H1 (cell line): ENCODE measurements around the gene TRABD2B. TPM values are rescaled to one million over a fixed set of nuclear protein-coding genes. Genes with fewer than 3 reads are reported as not detected.

Source experiments
- CTCF ChIA-PET: fragments of 300-600 bp; sonication (Branson Sonifier 250); formaldehyde crosslinking; loops from one replicate; lab custom pipeline; 2021; ENCODE audit not compliant: partially characterized antibody; lab: Charles Lee
- POLR2A ChIA-PET: fragments of 300-600 bp; sonication (Branson Sonifier 250); formaldehyde crosslinking; loops from one replicate; lab custom pipeline; 2021; ENCODE audit warnings: inconsistent platforms; ENCODE audit not compliant: partially characterized antibody; lab: Charles Lee
- DNase-seq, 2 experiments: peaks; one replicate each; pipeline versions ENCODE4 v3.0.0 to v3.0.0-alpha.2; 2010 to 2022; ENCODE audit warnings: low spot score in 2 of 2, low read depth in 1 of 2, mixed read lengths in 1 of 2
- FAIRE-seq: peaks from 2 replicates; lab custom pipeline; 2011; peaks lifted over from hg19 to GRCh38; lab: Jason Lieb, UNC
- H2AFZ ChIP-seq: 2 replicates; pipeline ENCODE4 v1.8.1; 2012; ENCODE audit warnings: low read length, inconsistent platforms
- H2AK5ac ChIP-seq: 2 replicates; pipeline ENCODE4 v1.6.1; 2013; ENCODE audit warnings: low read depth, low read length
- H2BK120ac ChIP-seq: replicated peaks from 2 replicates; pipeline ENCODE3; 2013; ENCODE audit warnings: low read depth, low read length, inconsistent platforms
- H2BK12ac ChIP-seq: 2 replicates; pipeline ENCODE4 v1.6.1; 2013; ENCODE audit warnings: low read depth, low read length
- H2BK15ac ChIP-seq: 2 replicates; pipeline ENCODE4 v1.6.1; 2013; ENCODE audit warnings: low read length
- H2BK20ac ChIP-seq: 2 replicates; pipeline ENCODE4 v1.6.1; 2013; ENCODE audit warnings: low read length
- H2BK5ac ChIP-seq: 2 replicates; pipeline ENCODE4 v1.6.1; 2013; ENCODE audit warnings: low read depth, low read length
- H3K14ac ChIP-seq: 2 replicates; pipeline ENCODE4 v1.6.1; 2013; ENCODE audit warnings: inconsistent platforms; ENCODE audit not compliant: insufficient read length
- H3K18ac ChIP-seq: 2 replicates; pipeline ENCODE4 v1.6.1; 2013; ENCODE audit warnings: low read length; ENCODE audit errors: extremely low read depth
- H3K23ac ChIP-seq: 2 replicates; pipeline ENCODE4 v1.6.1; 2013; ENCODE audit warnings: inconsistent platforms; ENCODE audit not compliant: insufficient read length
- H3K23me2 ChIP-seq: 2 replicates; pipeline ENCODE4 v1.6.1; 2013; ENCODE audit warnings: low read depth, low read length
- H3K27ac ChIP-seq: 2 replicates; pipeline ENCODE4 v1.6.1; 2011; ENCODE audit warnings: low read depth, low read length, inconsistent platforms
- H3K27me3 ChIP-seq, 4 experiments: replicated peaks in 1 of 4; 1 replicate in 1 of 4; 2 replicates in 3 of 4; pipeline versions ENCODE4 v1.6.1 to v1.8.1; 2011 to 2013; ENCODE audit warnings: low read length in 3 of 4, mild to moderate bottlenecking in 3 of 4, inconsistent platforms in 2 of 4, mixed read lengths in 2 of 4, moderate library complexity in 1 of 4; ENCODE audit not compliant: control insufficient read depth in 3 of 4, insufficient read depth in 3 of 4; ENCODE audit errors: extremely low read depth in 1 of 4
- H3K36me3 ChIP-seq, 4 experiments: 2 replicates each; pipeline versions ENCODE4 v1.6.1 to v1.8.1; 2011 to 2013; ENCODE audit warnings: mild to moderate bottlenecking in 4 of 4, low read length in 3 of 4, moderate library complexity in 2 of 4, control low read depth in 1 of 4, inconsistent platforms in 1 of 4; ENCODE audit not compliant: insufficient read depth in 4 of 4, control insufficient read depth in 2 of 4
- H3K4ac ChIP-seq: replicated peaks from 2 replicates; pipeline ENCODE3; 2013; ENCODE audit warnings: low read length, low read depth, mixed read lengths, inconsistent platforms; ENCODE audit not compliant: insufficient read length
- H3K4me1 ChIP-seq, 4 experiments: replicated peaks in 1 of 4; 1 replicate in 1 of 4; 2 replicates in 3 of 4; pipeline versions ENCODE4 v1.6.1 to v1.8.1; 2011 to 2013; ENCODE audit warnings: low read length in 3 of 4, inconsistent platforms in 2 of 4, mixed read lengths in 1 of 4; ENCODE audit not compliant: insufficient read depth in 4 of 4, control insufficient read depth in 3 of 4
- H3K4me2 ChIP-seq, 2 experiments: 2 replicates each; pipeline versions ENCODE4 v1.6.1 to v1.8.1; 2011 to 2013; ENCODE audit warnings: low read depth in 2 of 2, low read length in 2 of 2, control low read depth in 1 of 2, inconsistent platforms in 1 of 2, mild to moderate bottlenecking in 1 of 2; ENCODE audit not compliant: insufficient read depth in 1 of 2
- H3K4me3 ChIP-seq, 4 experiments: fragments of 200-600, 300-600 bp in 1 of 4; sonication (generic), shearing (Covaris generic), sonication (Bioruptor Twin) in 1 of 4; 2 replicates each; pipeline versions ENCODE4 v1.5.1 to v1.8.1; 2011 to 2016; ENCODE audit warnings: low read length in 4 of 4, low read depth in 3 of 4, control low read depth in 2 of 4, inconsistent platforms in 2 of 4, mild to moderate bottlenecking in 2 of 4, mixed read lengths in 1 of 4, moderate library complexity in 1 of 4; ENCODE audit not compliant: insufficient read depth in 2 of 4; ENCODE audit errors: extremely low read depth in 1 of 4
- H3K56ac ChIP-seq: replicated peaks from 2 replicates; pipeline ENCODE3; 2013; ENCODE audit warnings: low read depth, mild to moderate bottlenecking, mixed read lengths, low read length, inconsistent platforms; ENCODE audit not compliant: insufficient read length
- H3K79me1 ChIP-seq: 2 replicates; pipeline ENCODE4 v1.6.1; 2013; ENCODE audit warnings: low read depth, low read length, control low read depth
- H3K79me2 ChIP-seq, 2 experiments: 2 replicates each; pipeline versions ENCODE4 v1.6.1 to v1.8.1; 2012 to 2013; ENCODE audit warnings: low read length in 2 of 2, mild to moderate bottlenecking in 2 of 2, inconsistent platforms in 1 of 2; ENCODE audit not compliant: insufficient read depth in 2 of 2, control insufficient read depth in 1 of 2
- H3K9ac ChIP-seq, 4 experiments: replicated peaks in 1 of 4; 1 replicate in 1 of 4; 2 replicates in 3 of 4; pipeline versions ENCODE4 v1.6.1 to v1.8.1; 2011 to 2013; ENCODE audit warnings: low read depth in 3 of 4, low read length in 3 of 4, control low read depth in 2 of 4, mild to moderate bottlenecking in 2 of 4, moderate library complexity in 2 of 4, inconsistent platforms in 1 of 4; ENCODE audit errors: extremely low read depth in 1 of 4
- H3K9me3 ChIP-seq, 2 experiments: 2 replicates each; pipeline versions ENCODE4 v1.6.1 to v1.8.1; 2012 to 2013; ENCODE audit warnings: mild to moderate bottlenecking in 2 of 2, moderate library complexity in 2 of 2, control low read depth in 1 of 2, inconsistent platforms in 1 of 2, low read depth in 1 of 2, low read length in 1 of 2, mixed read lengths in 1 of 2; ENCODE audit not compliant: insufficient read depth in 2 of 2
- H4K20me1 ChIP-seq, 2 experiments: replicated peaks in 1 of 2; 2 replicates each; pipeline versions ENCODE3 to v1.8.1; 2011 to 2013; ENCODE audit warnings: inconsistent platforms in 2 of 2, low read length in 2 of 2, mild to moderate bottlenecking in 1 of 2; ENCODE audit not compliant: insufficient read depth in 2 of 2, control insufficient read depth in 1 of 2
- H4K5ac ChIP-seq: 2 replicates; pipeline ENCODE4 v1.6.1; 2013; ENCODE audit warnings: low read length, low read depth, mixed read lengths, inconsistent platforms; ENCODE audit not compliant: insufficient read length
- H4K8ac ChIP-seq: 2 replicates; pipeline ENCODE4 v1.8.0; 2013; ENCODE audit warnings: mild to moderate bottlenecking, moderate library complexity, low read length, inconsistent platforms; ENCODE audit not compliant: insufficient read depth; ENCODE audit errors: extremely low read depth
- H4K91ac ChIP-seq: replicated peaks from 2 replicates; pipeline ENCODE3; 2013; ENCODE audit warnings: low read length, mixed read lengths, inconsistent platforms; ENCODE audit not compliant: insufficient read length
- MAFK ChIP-seq: IDR thresholded peaks from 2 replicates; pipeline ENCODE4 v1.6.1; 2012; ENCODE audit warnings: low read depth, mild to moderate bottlenecking, improper control_type of control experiment, low read length
- NANOG ChIP-seq: IDR thresholded peaks from 2 replicates; pipeline ENCODE4 v1.6.1; 2011; ENCODE audit warnings: low read length, low read depth, mild to moderate bottlenecking, inconsistent platforms; ENCODE audit not compliant: insufficient read depth, poor library complexity, severe bottlenecking
- WGBS, 2 experiments: shearing (Covaris generic) in 1 of 2; methylation state at CpG; one replicate each; pipeline versions ENCODE4 v1.1.6 to v1.1.7; 2013 to 2015; ENCODE audit warnings: low lambda C conversion rate in 2 of 2, mixed read lengths in 2 of 2, inconsistent platforms in 1 of 2, low coverage in 1 of 2, missing lambda C conversion rate in 1 of 2; ENCODE audit not compliant: insufficient replicate concordance in 2 of 2, insufficient coverage in 1 of 2, insufficient read length in 1 of 2; ENCODE audit errors: extremely low coverage in 1 of 2, missing lambda C conversion rate in 1 of 2; 5-methylcytosine and 5-hydroxymethylcytosine counted together
- polyA plus RNA-seq, 7 experiments: library from polyadenylated mRNA; depleted of rRNA in 3 of 7; stranded (reverse) in 5 of 7; unstranded in 2 of 7; fragments of >200 nt in 5 of 7; fragments of 200-250 nt in 2 of 7; gene quantifications; 1 replicate in 5 of 7; 2 replicates in 1 of 7; 4 replicates in 1 of 7; pipeline versions ENCODE4 v1.2.1 to v1.2.3, GENCODE V29; 2011 to 2013; ENCODE audit warnings: missing spikeins in 2 of 7, mixed read lengths in 2 of 7
- total RNA-seq: library from RNA; stranded (reverse); fragmentation: NEBNext Ultra II Directional; extraction: Animal tissue kit (Norgen Biotek cat#: 25700); gene quantifications from 2 replicates; pipeline ENCODE4 v1.2.1, GENCODE V29; 2021

Gene TRABD2B
- total and polyA plus RNA-seq, 2 of the 8 experiments (the other 6 are each of a cell fraction or from before 2014, with no cell fraction given) = 0.95 to 3.4 TPM

GRCh38 chr1:47914218-47914938 is 82.8 kb downstream of the TRABD2B start:
- no peak overlapping the region for H3K14ac ChIP-seq
- DNase-seq (no peak), FAIRE-seq (no peak)
- H3K4me3 ChIP-seq = no peak overlapping the region
- no peaks in the 10 kb centered on the region for H4K20me1 ChIP-seq
- no peaks in the 10 kb centered on the region for H3K9me3 ChIP-seq
- H2BK15ac ChIP-seq = peak overlapping the region; percentile 93
- H2BK20ac ChIP-seq = no peak overlapping the region; the same call in 1 of the 2 replicates
- POLR2A ChIA-PET = no interaction called here
- H2AFZ ChIP-seq = no peak overlapping the region
- no peak overlapping the region for H2BK12ac ChIP-seq
- no peak overlapping the region for H2AK5ac ChIP-seq
- H3K56ac ChIP-seq = no peak overlapping the region
- H3K23me2 ChIP-seq = no peaks in the 10 kb centered on the region
- H2BK120ac ChIP-seq = no peak overlapping the region
- no peak overlapping the region for H3K27ac ChIP-seq
- H3K9ac ChIP-seq = no peak overlapping the region; a peak in 1 of 7 replicates
- H3K36me3 ChIP-seq = no peaks in the 10 kb centered on the region; a peak in 1 of 8 replicates
- H4K91ac ChIP-seq = no peak overlapping the region
- H3K79me2 ChIP-seq = no peaks in the 10 kb centered on the region
- no peak overlapping the region for H4K8ac ChIP-seq
- no peaks in the 10 kb centered on the region for H3K27me3 ChIP-seq
- CTCF ChIA-PET = interaction anchor here (0.7 to 1.9 kb wide), 10 partner anchors 12 to 188 kb away, joined by 3 to 5 read pairs (median 3); no protein-coding TSS in a partner anchor
- H3K4me1 ChIP-seq = peaks cover 0 to 8% (median 4%) of the 10 kb centered on the region in 4 experiments; a peak in 4 of 7 replicates
- no peak overlapping the region for H3K18ac ChIP-seq
- H3K4ac ChIP-seq = no peak overlapping the region
- H4K5ac ChIP-seq = no peak overlapping the region
- no peak overlapping the region for H2BK5ac ChIP-seq
- H3K23ac ChIP-seq = no peak overlapping the region
- no peak overlapping the region for H3K4me2 ChIP-seq
- WGBS, 2 experiments = 92% methylated on average over 11 of the region's 13 CpGs; no CpG with 5 or more reads in 1 of the 2 experiments
- no peaks in the 10 kb centered on the region for H3K79me1 ChIP-seq
- TF ChIP-seq NANOG = no peak
- peak; percentile 60 for TF ChIP-seq MAFK
